Dedifferentiated amniotic fluid mesenchymal stem cell (primary cell): ENCODE results near the gene BAIAP3.

Source experiments
- DNase-seq: peaks from one replicate; pipeline ENCODE4 v3.0.0-alpha.2; 2016; ENCODE audit errors: extremely low spot score

BAIAP3 gene

GRCh38 chr16:1394367-1394951 lies 61.0 kb downstream of the BAIAP3 start:
- no peak for DNase-seq

DNA sequence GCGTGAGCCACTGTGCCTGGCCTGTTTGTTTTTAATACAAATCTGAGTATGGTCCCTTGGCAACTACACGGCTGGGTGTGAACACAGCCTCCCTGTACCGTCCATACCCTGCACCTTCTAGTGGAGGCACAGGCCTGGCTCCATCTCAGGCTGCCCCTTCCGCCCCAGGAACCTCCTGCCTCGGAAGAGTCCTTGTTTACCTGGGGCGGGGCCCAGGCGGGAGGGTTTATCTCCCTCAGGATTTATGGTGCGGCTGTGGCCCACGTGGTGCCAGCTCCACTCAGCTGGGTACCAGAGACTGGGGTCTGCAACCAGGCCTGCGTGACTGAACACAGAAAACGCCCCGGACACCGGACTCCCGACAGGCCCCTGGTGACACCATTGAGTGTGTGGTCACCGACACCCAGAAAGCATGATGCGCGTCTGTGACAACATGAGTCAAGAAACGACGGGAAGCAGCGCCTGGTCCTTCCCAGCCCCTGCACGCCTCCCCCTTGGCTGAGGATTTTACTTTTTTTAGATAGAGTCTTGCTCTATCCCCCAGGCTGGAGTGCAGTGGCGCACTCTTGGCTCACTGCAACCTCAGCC lies 62.1 kb downstream of the BAIAP3 start:
- no peak for DNase-seq

DNA sequence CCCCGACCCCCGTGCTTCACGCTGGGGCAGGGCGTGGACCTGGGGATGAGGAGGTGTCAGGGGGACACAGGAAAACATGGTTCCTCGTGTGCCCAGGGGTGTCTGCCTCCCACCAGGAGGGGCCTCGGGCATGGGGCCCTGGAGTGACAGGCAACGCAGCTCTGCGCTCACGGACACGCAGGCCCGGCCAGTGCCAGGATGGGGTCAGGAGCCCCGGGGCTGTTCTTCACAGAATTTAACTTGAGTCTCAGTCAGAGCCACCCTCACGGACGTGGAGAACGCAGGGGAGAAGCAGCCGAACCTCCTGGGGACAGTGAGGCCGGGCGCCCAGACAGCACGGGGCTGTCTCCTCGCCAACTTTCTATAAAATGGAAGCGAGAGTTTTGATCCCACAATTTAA lies 64.3 kb downstream of the BAIAP3 start:
- DNase-seq, result no peak

DNA sequence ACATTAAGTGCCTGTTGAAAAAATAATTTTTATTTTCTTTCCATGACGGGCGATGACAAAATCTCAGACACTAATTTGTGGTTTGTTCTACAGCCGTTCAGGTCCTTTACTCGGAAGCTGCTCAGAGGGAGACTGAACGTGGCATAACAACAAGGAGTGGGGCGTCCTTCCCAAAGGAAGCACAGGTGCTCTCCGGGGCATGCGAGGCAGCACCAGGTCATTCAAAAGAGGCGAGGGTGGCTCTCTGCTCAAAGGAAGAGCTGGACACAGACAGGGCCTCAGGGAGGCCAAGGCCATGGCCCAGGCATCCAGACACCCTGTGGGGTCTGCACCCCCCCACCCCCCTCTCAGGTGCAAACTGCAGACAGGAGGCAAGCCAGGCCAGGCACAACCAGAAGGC lies 64.9 kb downstream of the BAIAP3 start:
- no peak for DNase-seq
